ENCODE results near the gene ASAP3.

- TF ChIP-seq POLR2A (IDR thresholded peaks at IDR 0.05) (no peak), CTCF (IDR thresholded peaks at IDR 0.05) (no peak)
These were observed 11.5 kb downstream of the ASAP3 start for GRCh38 chr1:23472351-23473036.

All from thyroid gland (tissue), 4 donors.